ENCODE data around the gene ZNF48.

Gene ZNF48

GRCh38 chr16:30354423-30355143, 40.6 kb upstream of the ZNF48 start:
- DNase-seq (ENCODE audit: low read depth), result peak; percentile 35
- peak overlapping the region; percentile 77 for H3K4me3 ChIP-seq (ENCODE audit: low read depth, low read length)
- no peak for TF ChIP-seq MAX (IDR thresholded peaks at IDR 0.05; ENCODE audit: low read depth, low read length)
- TF ChIP-seq CTCF (IDR thresholded peaks at IDR 0.05; ENCODE audit: low read depth, low read length), result no peak
- TF ChIP-seq MYC (IDR thresholded peaks at IDR 0.05; ENCODE audit: low read depth, low read length), result no peak
- TF ChIP-seq POLR2A (IDR thresholded peaks at IDR 0.05; ENCODE audit: extremely low read depth, insufficient read length), result no peak

- DNase-seq (ENCODE audit: low read depth), result peak; percentile 98
- peak; percentile 94 for TF ChIP-seq MAX (IDR thresholded peaks at IDR 0.05; ENCODE audit: low read depth, low read length)
- TF ChIP-seq CTCF (IDR thresholded peaks at IDR 0.05; ENCODE audit: low read depth, low read length), result no peak
- TF ChIP-seq MYC (IDR thresholded peaks at IDR 0.05; ENCODE audit: low read depth, low read length), result peak; percentile 81
- TF ChIP-seq POLR2A (IDR thresholded peaks at IDR 0.05; ENCODE audit: extremely low read depth, insufficient read length), result peak; percentile 47
- H3K4me3 ChIP-seq (ENCODE audit: low read depth, low read length), result peak within 1 kb of the TSS; percentile 77
Measured at GRCh38 chr16:30355144-30355953, 39.9 kb upstream of the ZNF48 start, which contains the start of gene CD2BP2. TSS of gene CD2BP2 (minus strand) at chr16:30355308. CDS start at chr16:30354681, 627 bp downstream.

GRCh38 chr16:30355954-30356308, 39.3 kb upstream of the ZNF48 start:
- no peak for DNase-seq (ENCODE audit: low read depth)
- TF ChIP-seq CTCF (IDR thresholded peaks at IDR 0.05; ENCODE audit: low read depth, low read length) (no peak), MYC (IDR thresholded peaks at IDR 0.05; ENCODE audit: low read depth, low read length) (no peak), POLR2A (IDR thresholded peaks at IDR 0.05; ENCODE audit: extremely low read depth, insufficient read length) (no peak), MAX (IDR thresholded peaks at IDR 0.05; ENCODE audit: low read depth, low read length) (no peak)
- H3K4me3 ChIP-seq (ENCODE audit: low read depth, low read length), result peak overlapping the region; percentile 77

GRCh38 chr16:30356401-30357084, 38.7 kb upstream of the ZNF48 start:
- TF ChIP-seq MYC (IDR thresholded peaks at IDR 0.05; ENCODE audit: low read depth, low read length), result no peak
- no peak for TF ChIP-seq CTCF (IDR thresholded peaks at IDR 0.05; ENCODE audit: low read depth, low read length)
- TF ChIP-seq POLR2A (IDR thresholded peaks at IDR 0.05; ENCODE audit: extremely low read depth, insufficient read length), result no peak
- no peak for TF ChIP-seq MAX (IDR thresholded peaks at IDR 0.05; ENCODE audit: low read depth, low read length)
- H3K4me3 ChIP-seq (ENCODE audit: low read depth, low read length), result peak overlapping the region; percentile 77
- no peak for DNase-seq (ENCODE audit: low read depth)

- no peak for DNase-seq (ENCODE audit: low read depth)
- TF ChIP-seq MAX (IDR thresholded peaks at IDR 0.05; ENCODE audit: low read depth, low read length) (no peak), POLR2A (IDR thresholded peaks at IDR 0.05; ENCODE audit: extremely low read depth, insufficient read length) (no peak), MYC (IDR thresholded peaks at IDR 0.05; ENCODE audit: low read depth, low read length) (no peak), CTCF (IDR thresholded peaks at IDR 0.05; ENCODE audit: low read depth, low read length) (no peak)
- no peak overlapping the region for H3K4me3 ChIP-seq (ENCODE audit: low read depth, low read length)
Measured at GRCh38 chr16:30357085-30357714, 38.0 kb upstream of the ZNF48 start.

All from NB4 (cell line).